GM19238 (cell line): ENCODE results near the gene HTT-AS.
A peak's percentile ranks its signal among the peaks of the same experiment; 100 is the strongest.

Experiments used
- DNase-seq: peaks from one replicate; pipeline ENCODE4 v3.0.0; 2011; ENCODE audit warnings: low spot score; ENCODE audit not compliant: insufficient read length

HTT-AS gene

DNA sequence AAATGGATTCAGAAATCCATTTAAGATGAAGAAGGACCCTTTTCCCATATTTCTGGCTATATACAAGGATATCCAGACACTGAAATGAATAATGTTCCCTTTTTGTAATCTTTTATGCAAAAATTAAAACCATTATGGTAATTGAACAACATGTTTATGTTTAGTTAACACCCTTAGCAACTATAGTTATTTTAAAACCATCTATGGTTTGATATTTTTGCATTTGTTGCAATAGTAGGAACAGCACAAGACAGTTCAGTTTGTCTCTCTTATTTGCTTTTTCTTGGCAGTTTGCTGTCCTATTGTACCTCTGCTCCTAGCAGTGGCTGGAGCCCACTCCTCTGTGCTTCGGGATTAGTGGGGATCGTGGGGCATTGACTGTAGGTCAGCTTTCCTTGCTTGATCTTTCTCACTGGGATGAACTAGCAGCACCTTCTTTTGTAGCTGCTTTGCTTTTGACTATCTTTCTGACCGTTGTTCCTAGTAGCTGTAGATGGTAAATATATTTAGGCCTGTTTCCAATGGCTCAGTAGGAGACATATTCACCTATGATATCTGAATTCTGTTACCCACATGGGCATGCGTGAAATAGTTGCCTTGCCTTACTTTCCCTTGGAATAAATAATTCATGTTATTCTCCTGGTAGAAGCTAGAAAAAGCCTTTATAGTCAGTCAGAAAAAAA is 12.9 kb upstream of the HTT-AS start:
- DNase-seq, result no peak

DNA sequence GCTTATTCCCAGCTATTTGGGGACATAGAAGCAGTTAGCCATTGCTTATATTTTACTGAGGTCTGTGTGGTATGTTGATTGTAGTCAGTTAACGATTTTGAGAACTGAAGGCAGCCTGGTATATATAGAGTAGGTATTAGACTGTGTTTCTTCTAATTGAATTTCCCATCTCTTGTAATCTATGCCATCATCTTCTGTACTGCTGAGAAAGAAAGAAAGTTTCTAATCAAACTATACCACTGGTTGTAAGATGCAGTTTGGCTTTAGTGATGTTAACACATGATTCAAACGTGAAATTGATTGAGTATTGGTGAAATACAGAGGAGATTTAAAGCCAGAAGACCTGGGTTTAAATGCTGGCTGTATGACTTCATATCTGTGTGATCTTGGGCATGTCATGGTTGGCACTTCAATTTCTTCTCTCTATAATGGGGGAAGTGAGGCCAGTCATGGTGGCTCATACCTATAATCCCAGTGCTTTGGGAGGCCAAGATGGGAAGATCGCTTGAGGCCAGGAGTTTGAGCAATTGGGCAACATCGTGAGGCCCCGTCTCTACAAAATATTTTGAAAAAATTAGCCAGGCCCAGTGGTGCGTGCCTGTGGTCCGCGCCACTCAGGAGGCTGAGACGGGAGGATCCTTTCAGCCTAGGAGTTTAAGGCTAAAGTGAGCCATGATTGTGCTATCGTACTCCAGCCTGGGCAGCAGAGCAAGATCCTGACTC is 11.8 kb upstream of the HTT-AS start:
- no peak for DNase-seq

DNA sequence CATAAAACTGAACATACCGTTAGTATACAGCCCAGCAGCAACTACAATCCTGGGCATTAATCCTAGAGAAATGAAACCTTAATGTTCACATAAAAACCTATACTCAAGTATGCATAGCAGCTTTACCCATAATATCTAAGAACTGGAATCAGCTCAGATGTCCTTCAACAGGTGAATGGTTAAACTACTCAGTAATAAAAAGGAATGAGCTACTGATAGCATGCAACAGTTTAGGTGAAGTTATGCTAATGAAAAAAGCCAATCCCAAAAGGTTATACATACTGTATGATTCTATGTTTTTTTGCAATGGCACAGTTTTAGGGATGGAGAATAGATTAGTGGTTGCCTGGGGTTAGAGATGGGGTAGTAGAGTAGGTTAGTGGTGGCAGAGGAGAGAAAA is 9.4 kb upstream of the HTT-AS start:
- DNase-seq, result no peak

DNA sequence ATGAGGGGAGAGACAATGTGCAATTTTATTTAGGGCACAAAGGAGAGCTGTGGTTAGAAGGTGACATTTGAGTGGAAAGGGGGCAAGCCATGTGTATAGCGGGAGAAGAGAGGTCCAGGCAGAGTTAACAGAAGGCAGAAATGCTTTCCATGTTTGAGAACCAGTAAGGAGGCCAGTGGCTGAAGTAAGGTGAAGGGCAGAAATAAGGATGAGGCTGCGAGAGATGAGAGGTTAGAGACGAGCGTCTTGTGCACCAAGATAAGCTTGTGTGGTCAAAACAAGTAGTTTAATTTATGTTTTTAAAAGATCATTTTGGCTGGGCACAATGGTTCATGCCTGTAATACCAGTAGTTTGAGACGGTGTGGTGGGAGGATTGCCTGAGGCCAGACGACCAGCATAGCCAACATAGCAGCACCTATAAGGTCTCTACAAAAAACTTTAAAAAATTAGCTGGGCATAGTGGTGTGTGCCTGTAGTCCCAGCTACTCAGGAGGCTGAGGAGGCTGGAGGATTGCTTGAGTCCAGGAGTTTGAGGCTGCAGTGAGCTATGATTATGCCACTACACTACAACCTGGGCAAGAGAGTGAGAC is 8.7 kb upstream of the HTT-AS start:
- DNase-seq, result no peak

DNA sequence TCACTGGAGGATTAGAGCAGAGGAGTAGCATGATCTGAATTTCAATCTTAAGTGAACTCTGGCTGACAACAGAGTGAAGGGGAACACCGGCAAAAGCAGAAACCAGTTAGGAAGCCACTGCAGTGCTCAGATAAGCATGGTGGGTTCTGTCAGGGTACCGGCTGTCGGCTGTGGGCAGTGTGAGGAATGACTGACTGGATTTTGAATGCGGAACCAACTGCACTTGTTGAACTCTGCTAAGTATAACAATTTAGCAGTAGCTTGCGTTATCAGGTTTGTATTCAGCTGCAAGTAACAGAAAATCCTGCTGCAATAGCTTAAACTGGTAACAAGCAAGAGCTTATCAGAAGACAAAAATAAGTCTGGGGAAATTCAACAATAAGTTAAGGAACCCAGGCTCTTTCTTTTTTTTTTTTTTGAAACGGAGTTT is 5.4 kb upstream of the HTT-AS start:
- DNase-seq, result no peak

DNA sequence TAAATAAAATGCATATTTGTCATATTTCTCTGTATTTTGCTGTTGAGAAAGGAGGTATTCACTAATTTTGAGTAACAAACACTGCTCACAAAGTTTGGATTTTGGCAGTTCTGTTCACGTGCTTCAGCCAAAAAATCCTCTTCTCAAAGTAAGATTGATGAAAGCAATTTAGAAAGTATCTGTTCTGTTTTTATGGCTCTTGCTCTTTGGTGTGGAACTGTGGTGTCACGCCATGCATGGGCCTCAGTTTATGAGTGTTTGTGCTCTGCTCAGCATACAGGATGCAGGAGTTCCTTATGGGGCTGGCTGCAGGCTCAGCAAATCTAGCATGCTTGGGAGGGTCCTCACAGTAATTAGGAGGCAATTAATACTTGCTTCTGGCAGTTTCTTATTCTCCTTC is 3.5 kb upstream of the HTT-AS start:
- DNase-seq, result peak; percentile 32

DNA sequence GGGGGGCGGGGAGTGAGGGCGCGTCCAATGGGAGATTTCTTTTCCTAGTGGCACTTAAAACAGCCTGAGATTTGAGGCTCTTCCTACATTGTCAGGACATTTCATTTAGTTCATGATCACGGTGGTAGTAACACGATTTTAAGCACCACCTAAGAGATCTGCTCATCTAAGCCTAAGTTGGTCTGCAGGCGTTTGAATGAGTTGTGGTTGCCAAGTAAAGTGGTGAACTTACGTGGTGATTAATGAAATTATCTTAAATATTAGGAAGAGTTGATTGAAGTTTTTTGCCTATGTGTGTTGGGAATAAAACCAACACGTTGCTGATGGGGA is 1.3 kb upstream of the HTT-AS start:
- no peak for DNase-seq

DNA sequence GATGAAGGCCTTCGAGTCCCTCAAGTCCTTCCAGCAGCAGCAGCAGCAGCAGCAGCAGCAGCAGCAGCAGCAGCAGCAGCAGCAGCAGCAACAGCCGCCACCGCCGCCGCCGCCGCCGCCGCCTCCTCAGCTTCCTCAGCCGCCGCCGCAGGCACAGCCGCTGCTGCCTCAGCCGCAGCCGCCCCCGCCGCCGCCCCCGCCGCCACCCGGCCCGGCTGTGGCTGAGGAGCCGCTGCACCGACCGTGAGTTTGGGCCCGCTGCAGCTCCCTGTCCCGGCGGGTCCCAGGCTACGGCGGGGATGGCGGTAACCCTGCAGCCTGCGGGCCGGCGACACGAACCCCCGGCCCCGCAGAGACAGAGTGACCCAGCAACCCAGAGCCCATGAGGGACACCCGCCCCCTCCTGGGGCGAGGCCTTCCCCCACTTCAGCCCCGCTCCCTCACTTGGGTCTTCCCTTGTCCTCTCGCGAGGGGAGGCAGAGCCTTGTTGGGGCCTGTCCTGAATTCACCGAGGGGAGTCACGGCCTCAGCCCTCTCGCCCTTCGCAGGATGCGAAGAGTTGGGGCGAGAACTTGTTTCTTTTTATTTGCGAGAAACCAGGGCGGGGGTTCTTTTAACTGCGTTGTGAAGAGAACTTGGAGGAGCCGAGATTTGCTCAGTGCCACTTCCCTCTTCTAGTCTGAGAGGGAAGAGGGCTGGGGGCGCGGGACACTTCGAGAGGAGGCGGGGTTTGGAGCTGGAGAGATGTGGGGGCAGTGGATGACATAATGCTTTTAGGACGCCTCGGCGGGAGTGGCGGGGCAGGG is 711 bp upstream of the HTT-AS start:
- peak; percentile 45 for DNase-seq

DNA sequence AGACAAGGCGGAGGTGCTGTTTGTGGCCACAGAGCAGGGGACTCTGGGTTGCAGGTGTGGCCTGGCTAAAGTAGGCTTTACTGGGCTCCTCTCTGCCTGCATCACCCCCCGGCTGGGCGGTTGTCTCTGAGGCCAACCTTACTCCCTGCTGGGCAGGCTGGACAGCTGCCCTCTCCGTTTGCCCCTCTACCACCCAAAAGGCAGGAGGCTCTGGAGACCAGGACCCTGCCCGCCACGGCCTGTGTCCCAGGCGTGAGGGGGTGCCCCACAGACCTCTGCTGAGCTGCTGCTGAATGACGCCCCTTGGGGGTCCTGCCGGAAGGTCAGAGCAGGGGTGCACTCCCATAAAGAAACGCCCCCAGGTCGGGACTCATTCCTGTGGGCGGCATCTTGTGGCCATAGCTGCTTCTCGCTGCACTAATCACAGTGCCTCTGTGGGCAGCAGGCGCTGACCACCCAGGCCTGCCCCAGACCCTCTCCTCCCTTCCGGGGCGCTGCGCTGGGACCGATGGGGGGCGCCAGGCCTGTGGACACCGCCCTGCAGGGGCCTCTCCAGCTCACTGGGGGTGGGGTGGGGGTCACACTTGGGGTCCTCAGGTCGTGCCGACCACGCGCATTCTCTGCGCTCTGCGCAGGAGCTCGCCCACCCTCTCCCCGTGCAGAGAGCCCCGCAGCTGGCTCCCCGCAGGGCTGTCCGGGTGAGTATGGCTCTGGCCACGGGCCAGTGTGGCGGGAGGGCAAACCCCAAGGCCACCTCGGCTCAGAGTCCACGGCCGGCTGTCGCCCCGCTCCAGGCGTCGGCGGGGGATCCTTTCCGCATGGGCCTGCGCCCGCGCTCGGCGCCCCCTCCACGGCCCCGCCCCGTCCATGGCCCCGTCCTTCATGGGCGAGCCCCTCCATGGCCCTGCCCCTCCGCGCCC is 920 bp downstream of the HTT-AS start:
- DNase-seq, result no peak

DNA sequence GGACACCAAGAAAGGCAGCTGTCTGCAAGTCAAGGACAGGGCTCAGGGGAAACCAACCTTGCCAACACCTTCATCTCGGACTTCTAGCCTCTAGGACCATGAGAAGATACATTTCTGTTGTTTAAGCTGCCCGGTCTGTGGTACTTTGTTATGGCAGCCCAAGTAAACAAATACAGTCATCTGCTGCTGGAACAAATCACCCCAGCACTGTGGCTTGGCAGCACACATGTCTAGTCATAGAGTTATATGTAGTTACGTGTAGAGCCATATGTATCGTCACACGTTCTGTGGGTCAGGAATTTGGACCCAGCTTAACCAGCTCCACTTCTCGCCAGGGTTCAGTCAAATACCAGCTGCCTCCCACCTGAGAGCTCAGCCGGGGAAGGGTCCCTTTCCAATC is 2.5 kb downstream of the HTT-AS start:
- DNase-seq, result no peak

DNA sequence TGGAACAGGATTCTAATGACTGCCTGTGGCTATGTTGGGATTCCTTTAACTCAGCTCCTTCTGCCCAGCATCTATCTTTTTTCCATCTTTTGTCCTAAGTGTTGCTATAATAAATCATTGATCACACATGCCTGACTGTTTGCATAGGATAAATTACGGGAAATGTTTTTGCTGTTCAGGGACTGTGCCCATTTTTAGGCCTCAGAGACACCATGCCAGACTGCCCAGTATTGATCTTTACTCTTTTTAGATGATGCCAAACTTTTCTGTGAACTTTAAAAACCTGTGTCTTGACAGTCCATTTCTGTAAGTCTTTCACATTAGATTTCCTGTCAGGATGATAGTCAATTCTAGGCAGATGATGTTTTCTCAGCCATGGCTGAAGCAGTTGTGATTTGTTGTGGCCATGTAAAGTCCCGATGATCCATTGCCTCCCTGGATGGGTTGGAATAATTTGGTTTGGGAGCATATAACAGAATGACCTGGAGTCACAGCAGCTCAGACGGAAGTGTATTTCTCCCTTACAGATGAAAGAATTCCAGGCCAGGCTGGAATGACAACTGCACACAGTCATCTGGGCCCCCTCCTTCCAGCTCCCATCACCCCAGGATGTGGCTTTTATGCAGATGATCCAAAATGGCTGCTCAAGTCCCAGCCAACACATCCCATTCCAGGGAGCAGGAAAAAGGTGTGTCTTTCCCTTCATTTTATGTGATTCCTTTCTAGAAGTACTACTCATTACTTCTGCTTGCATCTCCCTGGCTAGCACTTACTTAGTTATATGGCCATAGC is 3.4 kb downstream of the HTT-AS start:
- DNase-seq, result no peak

DNA sequence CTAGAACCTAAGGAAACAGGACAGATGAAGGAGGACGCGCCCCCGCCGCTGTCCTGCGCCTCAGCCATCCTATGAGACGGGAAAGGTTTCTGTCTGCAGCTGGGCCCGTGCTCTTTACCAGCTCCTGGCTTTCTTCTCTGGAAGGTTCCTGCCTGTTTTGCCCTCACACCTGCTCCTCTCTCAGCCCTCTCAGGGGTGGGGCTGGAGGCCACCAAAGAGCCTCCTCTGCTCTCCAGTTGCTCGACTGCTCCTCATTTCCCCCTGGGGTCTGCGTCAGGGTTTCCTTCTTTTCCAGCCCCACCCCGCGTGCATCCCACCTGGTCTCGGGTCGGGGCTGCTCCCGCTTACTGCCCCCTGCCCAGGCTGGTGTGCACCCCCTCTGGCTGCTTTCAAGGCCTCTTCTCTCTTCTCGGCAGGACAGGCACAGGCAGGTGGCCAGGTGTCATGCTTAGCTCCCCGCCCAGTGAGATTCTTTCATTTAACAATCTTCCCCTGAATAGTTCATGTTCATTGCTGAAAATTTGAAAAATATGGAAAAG is 4.6 kb downstream of the HTT-AS start:
- no peak for DNase-seq

DNA sequence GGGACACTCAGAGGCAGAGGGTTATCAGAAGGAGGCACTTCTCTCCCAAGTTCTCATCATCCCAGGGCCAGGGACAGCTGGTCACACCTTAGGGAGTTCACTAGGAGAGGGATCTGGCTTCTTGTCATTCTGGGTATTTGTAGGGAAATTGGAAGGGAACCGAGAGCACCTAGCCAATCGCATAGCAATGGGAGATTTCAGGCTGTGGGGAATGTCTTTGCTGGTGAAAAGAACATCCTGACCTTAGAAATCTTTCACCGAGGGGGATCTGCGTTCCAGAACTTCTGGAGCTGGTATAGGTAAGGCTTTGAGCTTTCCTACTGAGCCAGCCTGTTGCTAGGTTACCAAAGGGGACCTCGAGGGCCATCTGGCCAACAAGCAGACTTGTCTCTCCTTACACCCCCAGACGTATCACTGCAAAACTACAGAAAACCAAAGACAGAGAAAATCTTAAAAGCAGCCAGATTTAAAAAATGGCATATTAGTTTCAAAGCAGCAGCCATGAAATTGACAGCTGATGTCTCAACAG is 6.8 kb downstream of the HTT-AS start:
- no peak for DNase-seq

DNA sequence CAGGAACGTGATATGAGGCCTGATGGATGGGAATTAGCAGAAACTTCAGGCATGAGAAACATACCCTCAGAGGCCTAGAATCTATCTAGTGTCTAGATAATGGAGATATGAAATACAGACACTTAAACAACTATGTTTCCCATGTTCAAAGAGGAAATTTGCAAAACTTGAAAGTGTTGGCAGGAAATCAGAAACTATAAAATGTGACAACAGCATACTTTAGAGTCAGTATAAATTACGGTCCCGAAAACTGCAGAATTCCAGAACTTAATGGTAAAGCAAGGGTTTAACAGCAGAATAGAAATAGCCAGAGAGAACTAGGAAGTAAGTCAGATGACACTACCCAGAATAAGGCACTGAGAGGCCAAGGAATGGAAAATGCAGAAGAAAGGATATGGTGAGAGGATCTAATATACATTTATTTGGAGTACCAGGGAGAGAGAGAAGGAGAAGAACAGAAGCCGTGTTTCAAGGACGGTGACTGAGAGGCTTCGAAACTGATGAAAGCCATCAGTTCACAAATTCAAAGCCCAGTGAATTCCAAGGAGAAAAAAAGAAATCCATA is 7.4 kb downstream of the HTT-AS start:
- no peak for DNase-seq

DNA sequence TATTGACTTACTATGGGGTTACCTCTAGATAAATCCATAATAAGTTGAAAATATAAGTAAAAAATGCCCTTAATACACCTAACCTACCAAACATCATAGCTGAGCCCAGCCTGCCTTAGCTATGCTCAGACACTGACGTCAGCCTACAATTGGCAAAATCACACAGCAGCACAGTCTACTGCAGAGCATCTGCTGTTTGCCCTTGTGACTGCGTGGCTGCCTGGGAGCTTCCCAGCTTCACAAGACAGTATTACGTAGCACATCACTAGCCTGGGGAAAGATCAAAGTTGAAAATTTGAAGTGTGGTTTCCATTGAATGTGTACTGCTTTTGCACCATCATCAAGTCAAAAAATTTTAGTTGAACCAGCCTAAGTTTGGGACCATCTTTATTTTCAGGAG is 8.8 kb downstream of the HTT-AS start:
- no peak for DNase-seq

DNA sequence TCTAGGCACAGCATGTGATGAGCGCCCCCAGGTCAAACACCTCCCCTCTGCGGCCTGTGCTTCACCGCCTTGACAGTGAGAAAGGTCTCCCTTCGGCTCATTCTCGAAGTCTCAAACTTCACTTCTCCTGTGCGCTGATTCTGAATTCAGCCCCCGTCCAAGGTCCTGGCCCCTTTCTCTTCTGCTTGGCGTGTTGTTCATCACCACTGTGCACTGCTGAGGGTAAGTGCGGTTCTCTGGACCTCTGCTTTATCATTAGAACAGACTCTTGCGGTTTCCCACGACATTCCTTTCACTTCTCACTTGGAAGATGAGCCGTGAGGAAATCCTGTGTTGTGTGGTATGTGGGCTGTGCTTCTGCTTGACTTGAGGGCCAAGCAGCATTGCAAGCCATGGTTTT is 11.9 kb downstream of the HTT-AS start:
- DNase-seq, result no peak

DNA sequence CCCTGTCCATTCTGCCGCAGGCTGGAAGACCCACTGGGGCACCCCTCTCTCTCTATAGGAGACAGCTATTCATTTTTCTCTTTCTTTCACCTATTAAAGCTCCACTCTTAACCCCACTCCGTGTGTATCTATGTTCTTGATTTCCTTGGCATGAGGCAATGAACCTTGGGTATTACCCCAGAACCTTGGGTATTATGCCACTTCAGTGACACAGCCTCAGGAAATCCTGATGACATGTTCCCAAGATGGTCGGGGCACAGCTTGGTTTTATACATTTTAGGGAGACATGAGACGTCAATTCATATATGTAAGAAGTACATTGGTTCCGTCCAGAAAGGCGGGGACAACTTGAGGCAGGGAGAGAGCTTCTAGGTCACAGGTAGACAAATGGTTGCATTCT is 13.4 kb downstream of the HTT-AS start:
- no peak for DNase-seq

DNA sequence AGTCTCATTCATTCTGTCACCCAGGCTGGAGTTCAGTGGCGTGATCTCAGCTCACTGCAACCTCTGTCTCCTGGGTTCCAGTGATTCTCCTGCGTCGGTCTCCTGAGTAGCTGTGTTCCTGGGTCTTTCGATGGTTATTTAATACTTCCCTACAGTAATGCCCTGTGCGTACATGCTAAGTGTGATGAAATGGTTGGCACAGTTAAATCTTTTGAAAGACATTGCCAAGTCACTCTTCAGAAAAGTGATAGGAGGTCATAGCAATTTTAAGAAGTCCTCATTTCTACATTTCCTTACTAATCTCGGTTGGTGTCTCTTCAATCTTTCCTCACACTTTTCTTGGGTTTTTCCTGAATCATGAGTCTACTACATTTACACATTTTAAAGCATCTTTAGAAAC is 14.4 kb downstream of the HTT-AS start:
- DNase-seq, result no peak

DNA sequence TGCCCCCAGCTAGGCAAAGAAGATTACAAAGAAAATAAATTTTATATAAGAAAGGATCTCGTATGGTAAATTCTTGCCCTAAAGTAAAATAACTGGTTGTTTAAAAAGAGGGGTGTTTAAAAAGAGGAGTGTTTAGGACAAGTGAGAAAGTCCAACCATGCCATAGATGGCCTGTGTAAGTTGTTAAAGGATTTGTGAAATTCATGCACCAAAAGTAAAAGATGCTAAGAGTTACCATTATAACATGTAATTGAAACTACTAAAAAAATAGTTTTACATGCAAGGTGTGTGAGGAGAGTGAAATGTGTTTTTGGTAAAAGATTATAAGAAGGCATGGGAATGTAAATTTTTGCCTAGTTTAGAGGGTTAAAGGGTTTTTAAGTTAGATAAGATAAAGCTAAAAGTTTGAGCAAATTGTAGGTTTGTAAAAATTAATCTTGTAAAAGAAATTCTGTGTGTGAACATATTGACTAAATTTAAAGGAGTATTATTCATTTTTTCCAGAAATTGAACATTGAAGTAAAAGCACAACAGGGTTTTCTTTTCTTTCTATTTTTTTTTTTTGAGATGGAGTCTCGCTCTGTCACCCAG is 20.1 kb downstream of the HTT-AS start:
- no peak for DNase-seq
